OCI-M1 (cell line): ENCODE results near the gene FOXN4.
A peak's percentile ranks its signal among the peaks of the same experiment; 100 is the strongest.
"Not testable (repeated sequence)": the region's sequence is repeated elsewhere in the genome, so short reads cannot be mapped to it uniquely, and the experiment has no call there.

Experiments used
- DNase-seq: peaks from one replicate; lab custom pipeline; 2025; lab: John Stamatoyannopoulos, UW

FOXN4 gene, protein sequence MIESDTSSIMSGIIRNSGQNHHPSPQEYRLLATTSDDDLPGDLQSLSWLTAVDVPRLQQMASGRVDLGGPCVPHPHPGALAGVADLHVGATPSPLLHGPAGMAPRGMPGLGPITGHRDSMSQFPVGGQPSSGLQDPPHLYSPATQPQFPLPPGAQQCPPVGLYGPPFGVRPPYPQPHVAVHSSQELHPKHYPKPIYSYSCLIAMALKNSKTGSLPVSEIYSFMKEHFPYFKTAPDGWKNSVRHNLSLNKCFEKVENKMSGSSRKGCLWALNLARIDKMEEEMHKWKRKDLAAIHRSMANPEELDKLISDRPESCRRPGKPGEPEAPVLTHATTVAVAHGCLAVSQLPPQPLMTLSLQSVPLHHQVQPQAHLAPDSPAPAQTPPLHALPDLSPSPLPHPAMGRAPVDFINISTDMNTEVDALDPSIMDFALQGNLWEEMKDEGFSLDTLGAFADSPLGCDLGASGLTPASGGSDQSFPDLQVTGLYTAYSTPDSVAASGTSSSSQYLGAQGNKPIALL

GRCh38 chr12:109308534-109309380 is at the start of gene FOXN4:
TSS of gene FOXN4 (minus strand) at chr12:109309284. CDS start at chr12:109308321, 963 bp downstream.
- DNase-seq = no peak

- peak; percentile 55 for DNase-seq
Measured at GRCh38 chr12:109358154-109358869, 49.2 kb upstream of the FOXN4 start.

GRCh38 chr12:109357032-109357431 is 47.9 kb upstream of the FOXN4 start:
- no peak for DNase-seq

DNA sequence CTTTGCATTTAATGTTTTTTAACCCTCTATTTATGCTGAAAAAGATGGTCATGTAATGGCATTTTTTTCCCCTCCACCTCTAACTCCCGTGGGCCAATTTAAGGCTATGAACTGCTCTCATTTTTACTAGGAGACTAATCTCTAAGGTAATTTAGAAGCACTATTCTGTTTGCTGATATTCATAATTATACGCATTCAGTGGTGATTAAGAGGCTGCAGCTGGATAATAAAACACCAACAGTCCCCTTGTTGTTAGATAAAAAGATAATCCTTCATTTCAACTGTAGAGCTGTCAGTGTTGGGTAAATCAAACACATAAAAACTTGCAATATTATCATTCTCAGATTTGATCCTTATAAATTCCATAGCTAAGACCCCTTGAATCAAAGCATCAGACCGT is 47.5 kb upstream of the FOXN4 start:
- DNase-seq = no peak

GRCh38 chr12:109352184-109352583 is 43.1 kb upstream of the FOXN4 start:
- no peak for DNase-seq

- DNase-seq = no peak
Measured at GRCh38 chr12:109347589-109347988, 38.5 kb upstream of the FOXN4 start, which contains the start of gene MYO1H. TSS of gene MYO1H (plus strand) at chr12:109347900. CDS start at chr12:109347961, 61 bp downstream.

DNA sequence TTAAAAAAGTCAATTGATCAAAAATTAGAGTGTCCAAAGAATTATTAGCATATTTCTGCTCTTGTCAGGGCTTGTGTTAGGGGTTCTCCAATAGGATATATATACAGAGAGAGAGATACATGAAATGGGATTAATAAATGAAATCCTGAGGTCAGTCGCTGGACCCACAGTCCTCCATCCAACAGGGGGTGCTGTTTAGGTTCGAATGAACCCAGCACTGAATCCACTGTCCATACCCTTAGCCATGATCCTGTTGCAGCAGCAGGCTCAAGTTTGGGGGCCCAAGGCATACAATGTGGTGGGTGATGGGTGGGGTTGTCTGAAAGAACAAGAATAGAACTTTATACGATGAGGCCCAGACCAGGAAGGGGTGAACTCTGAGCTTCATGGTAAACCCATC is 37.8 kb upstream of the FOXN4 start:
- peak; percentile 23 for DNase-seq

- no peak for DNase-seq
Measured at GRCh38 chr12:109345428-109345827, 36.3 kb upstream of the FOXN4 start.

DNA sequence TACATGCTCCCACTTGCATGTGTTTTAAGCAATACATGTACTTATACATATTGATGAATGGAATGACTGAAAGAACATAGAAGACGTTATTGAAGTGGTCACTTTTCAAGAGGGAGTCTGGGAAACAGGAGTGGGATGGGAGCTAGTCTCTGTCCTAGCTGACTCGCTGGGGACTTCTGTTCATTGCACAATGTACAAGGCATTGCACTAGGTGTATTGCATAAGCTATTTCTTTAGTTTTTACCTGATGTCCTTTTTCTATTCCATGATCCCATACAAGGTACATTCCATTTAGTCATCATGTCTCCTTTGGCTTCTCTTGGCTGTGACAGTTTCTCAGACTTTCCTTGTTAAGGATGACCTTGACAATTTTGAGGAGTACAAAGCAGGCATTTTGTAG is 34.6 kb upstream of the FOXN4 start:
- DNase-seq = no peak

- no peak for DNase-seq
Measured at GRCh38 chr12:109336593-109336992, 27.5 kb upstream of the FOXN4 start.

GRCh38 chr12:109334887-109335286 is 25.8 kb upstream of the FOXN4 start:
- no peak for DNase-seq

- no peak for DNase-seq
Measured at GRCh38 chr12:109331301-109331952, 22.3 kb upstream of the FOXN4 start.

GRCh38 chr12:109330282-109331230 is 21.5 kb upstream of the FOXN4 start:
- no peak for DNase-seq

DNA sequence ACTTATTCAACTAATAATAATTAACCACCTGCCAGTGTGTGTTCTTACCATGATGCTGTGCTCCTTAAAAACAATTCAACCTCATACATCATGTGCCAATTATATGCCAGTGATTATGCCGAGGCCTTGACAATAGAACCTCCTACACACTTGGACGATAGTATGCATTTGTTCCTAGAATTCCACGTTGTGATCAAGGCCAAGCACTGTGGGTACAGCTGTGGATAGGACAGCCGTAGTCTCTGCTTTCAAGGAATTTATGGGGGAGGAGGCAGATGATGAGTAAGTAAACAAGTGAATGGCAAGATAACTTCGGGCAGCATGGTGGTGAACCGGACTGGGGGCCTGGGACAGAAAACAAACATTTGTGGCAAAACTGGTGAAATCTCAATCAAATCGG is 20.6 kb upstream of the FOXN4 start:
- no peak for DNase-seq

- no peak for DNase-seq
Measured at GRCh38 chr12:109329003-109329402, 19.9 kb upstream of the FOXN4 start.

GRCh38 chr12:109321294-109321693 is 12.2 kb upstream of the FOXN4 start:
- not testable (repeated sequence) for DNase-seq

DNA sequence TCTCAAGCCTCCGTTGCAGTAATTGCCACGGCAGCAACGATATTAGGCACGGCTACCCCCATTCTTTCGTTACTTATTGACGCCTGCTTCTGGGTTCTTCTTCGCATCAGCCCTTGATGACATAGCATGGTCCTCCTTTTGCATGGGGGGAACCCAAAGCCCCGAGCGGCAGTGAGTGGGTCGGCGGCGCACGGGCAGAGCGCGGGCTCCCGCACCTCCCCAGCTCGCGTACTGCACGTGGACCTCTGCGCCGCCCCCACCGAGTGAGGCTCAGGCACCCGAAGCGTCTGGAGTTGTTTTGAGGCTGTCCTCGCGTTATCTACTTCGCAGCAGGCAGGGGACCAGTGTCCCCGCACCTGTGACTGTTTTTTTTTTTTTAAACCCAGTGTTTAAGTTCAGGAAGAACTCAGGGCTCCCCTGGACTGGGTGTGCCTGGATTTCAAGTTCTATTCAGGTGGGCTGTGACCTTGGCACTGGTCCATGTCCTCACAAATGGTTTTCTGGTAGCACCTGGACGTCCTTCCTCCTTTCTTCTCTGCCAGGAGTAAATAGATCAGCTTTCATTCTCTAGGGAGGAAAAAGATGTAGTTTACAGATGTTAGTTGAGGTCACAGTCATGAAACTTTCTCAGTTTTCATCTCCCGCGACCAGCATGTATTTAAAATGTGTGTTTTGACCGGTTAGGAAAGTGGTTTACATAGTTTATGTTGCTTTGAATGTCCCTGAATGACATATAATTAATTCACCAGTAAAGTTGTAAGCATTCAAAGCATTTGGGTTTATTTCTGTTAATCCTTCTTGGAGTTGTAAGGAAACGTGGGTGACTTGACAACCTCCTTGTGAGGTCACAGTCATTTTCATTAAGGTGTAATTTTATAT is 1.4 kb upstream of the FOXN4 start:
- DNase-seq = no peak

- DNase-seq = no peak
Measured at GRCh38 chr12:109309381-109310246, 530 bp upstream of the FOXN4 start.
